Muscle of back (tissue), 11 donors: ENCODE data around the gene SMIM17. TPM values are rescaled to one million over a fixed set of nuclear protein-coding genes. Genes with fewer than 3 reads are reported as not detected.
A peak's percentile ranks its signal among the peaks of the same experiment; 100 is the strongest.
"Not testable (repeated sequence)": the region's sequence is repeated elsewhere in the genome, so short reads cannot be mapped to it uniquely, and the experiment has no call there.

Source experiments
- DNase-seq, 3 donors: peaks; one replicate each; pipeline versions ENCODE4 v3.0.0 to v3.0.0-alpha.2; 2013
- polyA plus RNA-seq, 10 donors: library from polyadenylated mRNA; unstranded; fragments of 120-200 nt; gene quantifications; one replicate each; pipeline ENCODE4 v1.2.1, GENCODE V29; 2013; ENCODE audit not compliant: insufficient read length in 10 of 10

Gene SMIM17
- polyA plus RNA-seq, 10 donors = 0.82 to 2.7 (median 1.4) TPM

DNA sequence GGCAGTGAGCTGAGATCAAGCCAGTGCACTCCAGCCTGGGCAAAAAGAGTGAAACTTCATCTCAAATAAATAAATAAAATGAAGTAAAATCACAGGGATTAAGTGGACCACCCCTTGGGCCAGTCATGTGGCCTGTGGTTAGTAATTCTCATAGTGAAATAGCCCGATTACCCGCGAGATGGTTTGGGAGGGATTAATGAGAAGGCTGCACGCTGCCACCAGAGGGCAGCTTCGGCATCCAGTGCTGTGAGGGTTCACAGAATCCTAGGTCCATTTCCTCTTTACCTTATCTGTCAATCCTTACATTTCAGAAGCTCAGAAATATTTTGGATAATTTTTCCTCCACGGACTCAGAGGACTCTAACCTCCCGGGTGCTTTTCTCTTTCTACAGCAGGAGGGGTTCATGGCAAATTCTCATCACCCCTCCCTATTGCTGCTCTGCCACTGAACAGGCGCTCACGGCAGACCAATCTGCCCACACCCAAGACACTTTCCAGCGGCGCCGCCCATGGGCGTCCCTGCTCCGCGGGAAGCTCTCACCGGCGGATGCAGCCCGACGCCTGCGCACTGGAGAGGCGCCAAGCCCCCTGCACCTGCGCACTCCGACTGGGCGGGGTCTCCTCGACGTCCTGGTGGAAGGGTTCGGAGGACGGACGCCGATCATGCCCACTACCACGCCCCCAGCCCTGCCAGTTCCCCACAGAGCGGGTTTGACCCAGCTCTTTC, 17.6 kb downstream of the SMIM17 start:
- DNase-seq = no peak

DNA sequence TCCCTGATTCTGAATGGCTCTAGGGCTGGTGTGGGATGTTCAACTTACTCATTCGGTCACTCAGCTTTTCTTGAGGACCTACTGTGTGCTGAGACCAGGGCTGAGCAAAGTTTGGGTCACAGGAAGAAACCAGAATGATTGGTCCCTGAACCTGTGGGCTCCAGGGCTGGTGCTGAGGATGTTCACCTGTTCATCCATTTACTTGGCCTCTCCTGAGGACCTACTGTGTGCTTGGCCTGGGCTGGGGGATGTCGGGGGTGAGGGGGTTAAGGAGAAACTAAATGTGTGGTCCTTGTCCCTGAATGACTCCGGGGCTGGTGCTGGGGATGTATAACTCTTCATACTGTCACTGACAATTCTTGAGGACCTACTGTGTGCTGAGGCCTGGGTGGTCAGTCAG, 18.3 kb downstream of the SMIM17 start:
- no peak for DNase-seq

DNA sequence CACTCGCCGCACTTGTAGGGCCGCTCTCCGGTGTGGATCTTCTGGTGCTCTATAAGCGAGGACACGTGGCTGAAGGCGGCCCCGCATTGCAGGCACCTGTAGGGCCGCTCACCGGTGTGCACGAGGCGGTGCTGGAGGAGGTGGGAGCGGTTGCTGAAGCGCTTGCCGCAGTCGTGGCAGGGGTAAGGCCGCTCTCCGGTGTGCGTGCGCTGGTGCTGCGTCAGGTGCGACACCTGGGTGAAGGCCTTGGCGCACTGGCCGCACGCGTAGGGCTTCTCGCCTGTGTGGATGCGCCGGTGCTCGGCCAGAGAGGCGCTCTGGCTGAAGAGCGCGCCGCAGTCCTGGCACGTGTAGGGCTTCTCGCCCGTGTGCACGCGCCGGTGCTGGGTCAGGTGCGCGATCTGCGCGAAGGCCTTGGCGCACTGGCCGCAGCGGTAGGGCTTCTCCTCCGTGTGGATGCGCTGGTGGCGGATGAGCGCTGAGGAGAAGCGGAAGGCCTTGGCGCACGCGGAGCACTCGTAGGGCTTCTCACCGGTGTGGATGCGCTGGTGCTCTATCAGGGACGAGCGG, 21.1 kb downstream of the SMIM17 start:
- no peak for DNase-seq

DNA sequence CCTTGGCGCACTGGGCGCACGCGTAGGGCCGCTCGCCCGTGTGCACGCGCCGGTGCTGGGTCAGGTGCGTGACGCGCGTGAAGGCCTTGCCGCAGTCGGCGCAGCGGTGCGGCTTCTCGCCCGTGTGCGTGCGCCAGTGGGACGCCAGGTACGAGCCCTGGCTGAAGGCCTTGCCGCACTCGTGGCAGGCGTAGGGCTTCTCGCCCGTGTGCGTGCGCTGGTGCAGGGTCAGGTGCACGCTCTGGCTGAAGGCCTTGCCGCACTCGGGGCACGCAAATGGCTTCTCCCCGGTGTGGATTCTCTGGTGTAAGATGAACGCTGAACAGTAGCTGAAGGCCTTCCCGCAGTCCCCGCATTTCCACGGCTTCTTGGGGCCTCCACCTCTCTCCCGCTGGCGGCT, 21.6 kb downstream of the SMIM17 start:
- DNase-seq = no peak

DNA sequence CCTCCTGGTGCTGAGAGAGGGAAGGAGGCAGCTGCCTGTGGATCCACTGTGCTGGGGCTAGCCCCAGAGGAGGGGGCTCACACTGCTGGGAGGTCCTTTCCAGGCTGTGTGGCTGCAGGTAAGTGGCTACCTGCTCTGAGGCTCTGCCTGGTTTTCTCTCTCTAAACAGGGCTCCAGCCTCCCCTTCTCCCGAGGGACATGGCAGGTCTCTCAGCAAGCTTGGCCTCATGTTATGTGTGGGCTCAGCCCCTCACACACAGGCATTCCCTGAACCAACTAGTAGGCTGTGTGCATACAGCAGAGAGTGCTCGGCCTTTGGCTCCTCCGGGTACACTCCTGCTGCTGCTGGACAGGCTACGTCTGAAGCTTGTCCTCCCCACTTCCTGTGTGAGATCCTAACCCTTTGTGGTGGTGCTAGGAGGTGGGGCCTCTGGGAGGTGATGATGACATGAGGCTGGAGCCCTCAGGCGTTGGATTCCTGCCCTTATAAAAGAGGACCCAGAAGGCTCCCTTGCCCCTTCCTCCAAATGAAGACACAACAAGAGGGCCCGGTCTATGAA, 24.4 kb downstream of the SMIM17 start:
- no peak for DNase-seq

DNA sequence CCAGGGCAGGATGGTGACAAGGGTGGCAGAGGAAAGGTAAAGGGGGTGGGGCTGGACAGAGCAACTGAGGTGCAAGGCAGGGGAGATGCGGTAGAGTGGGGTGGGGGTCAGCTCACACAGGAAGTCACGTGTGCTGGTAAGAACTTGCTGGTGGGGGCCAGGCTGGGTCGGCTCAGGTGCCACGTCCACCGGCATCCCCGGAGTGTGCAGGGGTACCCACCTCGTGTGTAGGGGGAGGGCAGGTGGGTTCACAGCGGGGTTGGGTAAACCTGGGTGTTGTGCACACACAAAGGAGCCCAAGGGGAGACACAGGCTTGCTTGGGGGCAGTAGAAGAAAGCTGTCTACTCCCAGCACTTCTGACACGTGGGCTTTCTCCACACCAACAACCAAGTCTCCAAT, 25.7 kb downstream of the SMIM17 start:
- no peak for DNase-seq

DNA sequence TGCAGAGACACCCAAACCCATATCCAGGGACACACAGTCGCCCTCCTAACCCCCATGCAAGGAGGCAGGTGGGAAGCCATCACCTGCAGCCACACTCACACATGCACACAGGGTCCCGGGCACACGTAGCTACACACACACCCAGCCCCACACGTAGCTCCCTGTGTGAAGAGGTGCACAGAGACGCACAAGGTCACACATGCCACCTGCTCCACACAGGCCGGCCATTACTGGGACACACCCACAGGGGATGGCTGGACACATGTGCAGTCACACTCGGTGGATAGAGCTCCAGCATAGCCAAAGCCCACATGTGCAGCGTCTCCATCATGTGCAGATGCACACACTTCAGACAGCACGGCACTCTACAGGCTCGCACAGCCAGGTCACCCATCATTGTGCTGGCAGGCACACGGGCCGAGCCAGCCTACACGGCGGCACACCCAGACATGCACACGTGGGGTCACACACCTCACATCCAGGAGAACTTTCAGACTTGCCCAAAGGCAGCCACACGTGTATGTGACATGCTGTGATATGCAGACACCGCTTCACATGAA, 27.5 kb downstream of the SMIM17 start:
- no peak for DNase-seq

DNA sequence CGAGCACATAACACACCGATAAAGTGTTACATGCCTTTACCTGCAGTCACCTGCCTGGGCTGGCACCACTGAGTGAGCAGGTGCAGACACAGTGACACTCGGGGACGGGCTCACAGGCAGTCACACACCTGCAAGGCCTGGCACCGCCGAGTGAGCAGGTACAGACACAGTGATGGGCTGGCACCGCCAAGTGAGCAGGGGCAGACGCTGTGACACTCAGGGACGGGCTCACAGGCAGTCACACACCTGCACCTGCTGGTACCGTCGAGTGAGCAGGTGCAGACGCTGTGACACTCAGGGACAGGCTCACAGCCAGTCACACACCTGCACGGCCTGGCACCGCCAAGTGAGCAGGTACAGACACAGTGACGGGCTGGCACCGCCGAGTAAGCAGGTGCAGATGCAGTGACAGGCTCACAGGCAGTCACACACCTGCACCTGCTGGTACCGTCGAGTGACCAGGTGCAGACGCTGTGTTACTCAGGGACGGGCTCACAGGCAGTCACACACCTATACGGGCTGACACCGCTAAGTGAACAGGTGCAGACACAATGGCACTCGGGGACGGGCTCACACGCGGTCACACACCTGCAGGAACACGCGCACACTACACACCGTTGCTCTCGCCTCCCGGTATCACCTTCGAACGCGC, 28.1 kb downstream of the SMIM17 start:
- no peak for DNase-seq

DNA sequence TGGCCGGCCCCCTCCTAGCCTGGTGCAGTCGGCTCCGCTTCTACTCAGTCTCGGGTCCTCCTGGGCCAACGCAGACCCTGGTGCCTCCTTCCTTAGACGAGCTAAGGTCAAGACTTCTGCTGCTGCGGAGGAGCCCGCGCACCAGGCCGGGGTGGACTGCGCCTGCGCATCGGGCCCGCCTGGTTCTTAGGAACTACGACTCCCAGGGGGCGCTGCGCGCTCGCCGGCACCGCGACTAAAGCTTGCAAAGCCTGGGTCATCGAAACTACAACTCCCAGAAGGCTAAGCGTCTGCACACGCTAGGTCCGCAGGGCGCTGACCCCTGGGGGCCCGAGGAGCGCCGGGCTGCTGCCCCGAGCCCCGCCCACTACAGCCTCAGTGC, 28.6 kb downstream of the SMIM17 start, which contains the start of gene ZNF835:
ZNF835 (minus strand) TSS at position 145 of the 382 bp plus-strand sequence. CDS start 6,559 bp downstream, outside the sequence.
- peak; percentile 84 to 97 (median 96) for DNase-seq

DNA sequence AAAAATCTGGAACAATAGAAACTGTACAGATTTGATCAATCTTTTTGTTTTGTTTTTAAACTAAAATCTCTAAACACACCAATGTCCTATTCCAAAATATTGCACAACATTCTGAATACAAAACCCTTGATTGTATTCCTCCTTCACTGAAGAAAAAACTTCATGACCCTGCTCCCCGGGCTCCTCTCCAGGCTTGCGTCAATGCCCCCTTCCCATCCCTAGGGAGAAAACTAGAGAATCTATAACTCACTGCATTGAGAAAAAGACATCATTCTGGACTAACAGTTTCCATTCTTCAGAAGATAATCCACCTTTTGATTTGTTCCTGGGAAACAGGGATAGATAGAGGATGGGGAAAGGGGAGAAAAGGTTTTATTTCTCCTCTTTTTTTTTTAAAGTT, 29.7 kb downstream of the SMIM17 start:
- not testable (repeated sequence) for DNase-seq

DNA sequence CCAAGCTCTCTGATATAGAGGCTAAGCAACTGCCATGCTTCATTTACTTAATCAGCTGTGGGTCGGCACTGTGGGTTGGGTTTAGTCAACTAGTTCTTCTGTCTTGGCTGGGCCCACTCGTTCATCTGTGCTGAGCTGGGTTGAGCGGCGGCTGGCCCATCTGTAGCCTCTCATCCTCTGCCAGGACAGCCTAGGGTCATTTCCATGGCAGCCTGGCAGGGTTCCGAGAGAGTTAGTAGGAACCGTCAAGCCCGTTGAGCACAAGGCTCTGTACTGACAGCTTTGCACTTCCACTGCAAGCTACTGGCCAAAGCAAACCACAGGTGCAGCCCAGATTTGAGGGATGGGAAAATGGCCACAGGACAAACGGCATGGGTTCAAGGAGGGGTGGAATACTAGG, 35.2 kb downstream of the SMIM17 start:
- no peak for DNase-seq

DNA sequence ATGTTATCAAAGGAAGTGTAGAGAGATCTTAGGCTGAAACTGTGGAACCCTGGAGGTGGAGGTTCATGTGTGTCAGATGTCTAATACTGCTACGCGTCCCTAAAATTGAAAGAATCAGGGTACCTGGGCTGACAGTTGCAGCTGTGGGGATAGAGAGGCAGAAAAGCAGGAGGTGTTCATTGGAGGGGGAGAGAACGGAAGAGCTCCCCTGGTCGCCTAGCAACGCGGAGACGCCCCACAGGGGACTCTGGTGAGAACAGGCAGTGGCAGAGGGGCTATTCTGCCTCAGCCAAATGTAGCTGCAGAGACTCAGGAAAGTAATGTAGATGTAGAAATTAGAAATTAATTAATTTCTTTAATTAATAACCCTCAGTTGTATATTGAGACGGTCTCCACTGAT, 38.7 kb downstream of the SMIM17 start:
- DNase-seq = no peak

DNA sequence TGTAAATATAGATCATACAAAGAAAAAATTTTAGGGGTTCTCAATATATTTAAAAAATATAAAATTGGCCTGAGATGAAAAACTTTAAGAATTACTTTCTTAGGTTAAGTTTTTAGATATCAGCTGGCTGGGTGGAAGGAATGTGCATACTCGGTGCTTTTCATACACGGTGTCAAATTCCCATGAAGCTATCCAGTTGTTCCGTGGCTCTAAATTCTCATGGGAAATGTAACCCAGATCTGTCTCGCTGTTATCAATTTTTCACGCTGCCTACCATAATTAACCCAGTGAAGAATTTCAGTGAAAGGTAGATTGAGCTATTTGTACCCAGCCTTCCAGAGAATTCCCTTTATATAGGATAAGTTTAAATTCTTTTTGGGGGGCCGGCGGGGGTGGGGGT, 40.2 kb downstream of the SMIM17 start:
- DNase-seq = no peak

DNA sequence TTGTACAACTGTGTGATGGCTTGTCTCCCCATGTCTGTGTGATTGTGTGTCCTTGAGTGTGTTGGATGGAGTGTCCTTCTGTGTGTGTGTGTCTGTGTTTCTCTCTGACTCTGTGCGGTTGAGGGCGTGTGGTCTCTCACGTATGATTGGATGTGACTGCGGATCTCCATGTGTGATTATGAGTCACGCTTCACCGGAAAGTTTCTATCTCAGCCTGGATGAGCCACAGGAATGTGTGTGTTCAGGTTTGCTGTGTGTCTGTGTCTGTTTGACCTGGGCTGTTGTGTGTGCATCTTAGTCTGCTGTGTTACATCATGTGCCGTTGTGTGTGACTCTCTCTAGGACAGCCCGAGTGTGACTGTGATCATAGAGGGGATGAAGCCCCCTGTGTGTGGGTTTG, 44.1 kb downstream of the SMIM17 start:
- no peak for DNase-seq

DNA sequence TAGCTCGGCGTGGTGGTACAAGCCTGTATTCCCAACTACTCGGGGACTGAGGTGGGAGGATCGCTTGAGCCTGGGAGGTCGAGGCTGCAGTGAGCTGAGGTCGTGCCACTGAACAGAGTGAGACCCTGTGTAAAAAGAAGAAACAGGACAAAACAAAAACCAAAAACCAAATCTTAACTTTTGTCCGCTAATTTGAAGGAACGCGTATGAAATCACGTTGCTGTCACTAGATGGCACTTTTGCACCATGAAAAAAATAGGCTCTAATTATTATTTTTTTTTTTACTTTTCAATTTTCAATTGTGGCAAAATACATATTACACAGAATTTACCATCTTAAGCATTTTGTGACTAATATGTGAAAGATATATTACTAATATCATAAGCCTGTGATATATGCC, 46.2 kb downstream of the SMIM17 start:
- no peak for DNase-seq

DNA sequence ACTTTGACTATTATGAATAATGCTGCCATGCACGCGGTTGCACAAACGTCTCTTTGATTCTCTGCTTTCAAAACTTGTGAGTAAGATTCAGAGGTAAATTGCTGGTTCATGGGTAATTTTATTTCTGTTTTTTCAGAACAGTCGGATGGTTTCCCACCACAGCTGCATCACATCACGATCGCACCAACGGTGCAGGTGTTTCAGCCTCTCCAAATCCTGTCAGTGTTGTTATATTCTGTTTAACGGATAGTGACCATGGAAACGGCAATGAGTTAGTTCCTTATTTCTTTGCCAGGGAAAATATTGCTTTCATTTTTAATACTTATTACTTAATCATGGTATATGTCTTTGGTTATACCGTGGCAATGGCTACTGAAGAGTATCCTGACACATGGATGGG, 47.7 kb downstream of the SMIM17 start:
- no peak for DNase-seq

DNA sequence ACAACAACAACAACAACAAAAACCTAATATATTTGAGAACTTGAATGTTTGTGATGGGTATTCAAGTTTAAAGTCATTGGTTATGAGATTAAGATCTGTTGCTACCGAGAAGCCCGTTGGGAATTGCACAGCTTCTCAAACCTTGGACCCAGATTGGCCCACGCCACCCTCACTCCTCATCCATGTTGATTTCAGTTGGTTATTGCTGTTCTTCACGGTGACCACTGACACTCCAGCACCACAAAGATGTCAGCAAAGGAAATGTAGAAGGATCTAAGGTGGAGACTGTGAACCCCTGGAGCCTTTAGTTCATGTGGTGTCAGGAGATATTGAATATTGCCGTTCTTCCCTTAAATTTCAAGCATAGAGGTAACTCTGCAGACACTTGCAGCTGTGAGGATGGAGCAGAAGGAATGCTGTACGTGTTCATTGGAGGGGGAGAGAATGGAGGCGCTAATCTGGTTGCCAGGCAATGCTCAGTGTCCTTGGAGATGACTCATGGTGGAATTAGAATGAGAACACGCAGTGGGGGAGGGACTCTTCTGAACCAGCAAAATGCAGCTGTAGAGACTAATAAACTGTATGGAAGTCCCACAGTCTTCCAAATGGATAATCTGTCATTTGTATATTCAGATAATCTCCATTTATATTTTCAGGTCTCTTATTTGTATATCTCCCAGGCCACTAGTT, 49.4 kb downstream of the SMIM17 start:
- DNase-seq = no peak

DNA sequence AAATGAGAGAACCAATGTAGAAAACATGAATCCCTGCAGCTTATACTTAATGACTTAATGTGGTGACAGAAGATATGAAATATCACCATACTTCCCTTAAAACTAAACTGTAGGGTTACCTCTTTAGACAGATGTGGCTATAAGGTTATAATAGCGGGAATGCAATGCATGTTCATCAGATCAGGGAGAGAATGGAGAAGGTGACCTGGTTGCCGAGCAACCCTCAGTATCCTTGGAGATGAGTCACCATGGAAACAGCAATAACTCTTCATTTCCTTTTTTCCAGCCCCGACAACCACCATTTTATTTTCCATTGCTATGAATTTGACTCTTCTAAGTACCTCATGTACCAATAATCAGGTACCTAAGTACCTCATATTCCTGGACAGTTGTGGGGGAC, 56.6 kb downstream of the SMIM17 start:
- DNase-seq = no peak

DNA sequence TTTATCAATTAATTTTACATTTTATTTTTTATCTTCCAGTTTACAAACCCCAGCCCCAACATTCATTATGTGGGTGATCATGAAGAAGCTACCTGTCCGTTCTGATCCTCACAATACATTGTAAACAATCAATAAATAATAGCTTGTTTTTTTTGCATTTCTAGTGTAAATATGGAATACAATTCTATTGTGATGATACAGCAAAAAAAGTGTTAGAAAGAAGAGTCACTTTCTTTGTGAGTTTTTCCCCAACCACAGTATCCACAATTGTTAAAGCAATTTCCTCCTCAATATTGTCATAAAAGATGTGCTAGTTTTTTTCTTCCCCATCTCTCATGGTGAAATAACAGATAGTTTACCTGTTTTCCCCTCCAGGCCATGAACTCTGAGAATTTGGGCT, 58.9 kb downstream of the SMIM17 start:
- DNase-seq = no peak

DNA sequence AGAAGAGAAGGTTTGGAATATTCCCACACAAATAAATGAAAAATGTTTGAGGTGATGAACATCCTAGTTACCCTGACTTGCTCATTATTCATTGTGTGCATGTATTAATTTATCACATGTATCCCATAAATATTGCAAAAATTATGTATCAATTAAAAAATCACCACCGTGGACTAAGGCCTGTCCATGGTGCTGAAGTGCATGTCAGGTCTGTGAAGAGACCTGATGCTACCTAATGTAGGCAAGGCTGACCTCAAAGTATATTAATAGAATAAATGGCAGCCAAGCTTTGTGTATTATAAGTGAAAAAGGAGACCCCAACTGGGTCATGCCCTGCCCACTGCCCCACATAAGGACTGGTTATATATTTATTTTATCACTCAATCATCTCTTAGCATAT, 63.0 kb downstream of the SMIM17 start:
- DNase-seq = no peak
